ENCODE results near the gene P3H2. TPM values are rescaled to one million over a fixed set of nuclear protein-coding genes. Genes with fewer than 3 reads are reported as not detected.

Gene P3H2
- total RNA-seq, 1 donor from 2014 or later: not detected

DNA sequence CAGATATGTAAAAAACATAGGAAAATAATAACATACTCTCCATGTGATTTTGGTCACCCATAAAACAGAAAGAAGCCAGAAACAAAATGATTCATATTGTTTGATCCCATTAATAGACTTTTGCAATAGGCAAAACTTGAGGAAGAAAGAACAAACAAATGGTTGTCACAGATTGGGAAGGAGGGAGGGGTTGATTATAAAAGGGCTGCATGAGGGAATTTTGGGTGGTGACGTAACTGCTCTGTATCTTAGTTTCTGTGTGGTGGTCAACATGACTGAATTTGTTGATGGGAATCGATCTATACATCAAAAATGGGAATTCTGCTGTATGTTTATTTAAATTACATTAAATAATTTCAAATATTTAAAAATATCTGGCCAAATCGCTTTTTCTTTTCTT, 86.3 kb downstream of the P3H2 start:
- peaks cover 2% of the 10 kb centered on the region for H3K27me3 Mint-ChIP-seq (ENCODE audit: insufficient read depth)

DNA sequence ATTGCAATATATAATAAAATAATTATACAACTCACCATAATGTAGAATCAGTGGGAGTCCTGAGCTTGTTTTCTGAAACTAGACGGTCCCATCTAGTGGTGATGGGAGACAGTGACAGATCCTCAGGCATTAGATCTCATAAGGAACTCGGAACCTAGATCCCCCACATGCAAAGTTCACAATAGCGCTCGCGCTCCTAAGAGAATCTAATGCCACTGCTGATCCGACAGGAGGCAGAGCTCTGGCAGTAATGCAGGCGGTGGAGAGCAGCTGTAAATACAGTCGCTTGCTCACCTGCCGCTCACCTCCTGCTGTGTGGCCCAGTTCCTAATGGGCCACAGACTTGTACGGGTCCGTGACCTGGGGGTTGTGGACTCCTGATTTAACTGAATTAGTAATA, 87.8 kb downstream of the P3H2 start:
- intact Hi-C loops (cut with micrococcal nuclease): no loop called here
- Mint-ChIP-seq H3K4me1 (ENCODE audit: low read depth) (no peaks in the 10 kb centered on the region), H3K4me3 (no peak overlapping the region), H3K9me3 (no peaks in the 10 kb centered on the region), H3K27ac (no peak overlapping the region), H3K36me3 (ENCODE audit: low read depth) (no peaks in the 10 kb centered on the region), H3K27me3 (ENCODE audit: insufficient read depth) (peaks cover 3% of the 10 kb centered on the region)
- no peak for DNase-seq (ENCODE audit: low spot score)

More for the DNA sequence above, 86.3 kb downstream of the P3H2 start:
- no peak for DNase-seq (ENCODE audit: low spot score)
- intact Hi-C loops (cut with micrococcal nuclease): no loop called here
- Mint-ChIP-seq H3K4me1 (ENCODE audit: low read depth) (no peaks in the 10 kb centered on the region), H3K36me3 (ENCODE audit: low read depth) (no peaks in the 10 kb centered on the region), H3K9me3 (no peaks in the 10 kb centered on the region), H3K27ac (no peak overlapping the region), H3K4me3 (no peak overlapping the region)

DNA sequence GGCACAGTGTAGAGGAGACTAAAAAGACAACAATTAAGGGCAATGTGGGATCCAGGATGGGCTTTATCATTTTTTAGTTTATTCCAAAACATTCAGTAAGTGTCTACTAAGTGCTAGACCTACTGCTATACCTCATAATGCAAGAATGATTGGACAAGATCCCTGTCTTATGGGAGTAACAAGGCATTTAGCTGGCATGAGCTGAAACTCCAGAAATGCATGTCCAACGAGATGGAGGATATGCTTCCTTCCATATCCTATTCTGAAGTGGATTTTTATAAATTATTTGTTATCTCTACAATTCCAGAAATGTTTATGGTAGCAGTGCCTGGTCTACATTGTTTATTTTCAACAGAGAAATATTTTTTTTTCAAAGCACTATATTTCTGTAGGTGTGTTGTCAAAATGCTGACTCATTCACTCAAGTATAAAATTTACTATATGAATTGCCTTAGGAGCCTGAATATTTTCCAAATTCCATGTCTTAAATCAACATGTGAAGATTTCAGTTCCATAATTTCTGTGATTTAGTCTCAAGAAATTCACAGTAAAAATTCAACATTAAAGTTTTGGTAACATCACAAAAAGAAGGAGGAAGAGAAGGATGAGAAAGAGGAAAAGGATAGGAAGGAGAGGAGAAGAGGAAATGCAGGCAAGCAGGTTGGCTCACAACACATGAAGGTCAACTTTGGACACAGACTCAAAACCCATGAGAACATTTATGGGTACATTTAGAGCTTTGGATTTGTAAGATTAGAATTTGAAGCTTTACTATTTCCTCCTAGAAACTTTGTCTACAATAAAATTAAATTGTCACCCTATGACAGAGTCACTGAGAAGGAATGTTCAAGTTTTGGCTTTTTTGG, 88.6 kb downstream of the P3H2 start:
- H3K4me3 Mint-ChIP-seq: no peak overlapping the region

DNA sequence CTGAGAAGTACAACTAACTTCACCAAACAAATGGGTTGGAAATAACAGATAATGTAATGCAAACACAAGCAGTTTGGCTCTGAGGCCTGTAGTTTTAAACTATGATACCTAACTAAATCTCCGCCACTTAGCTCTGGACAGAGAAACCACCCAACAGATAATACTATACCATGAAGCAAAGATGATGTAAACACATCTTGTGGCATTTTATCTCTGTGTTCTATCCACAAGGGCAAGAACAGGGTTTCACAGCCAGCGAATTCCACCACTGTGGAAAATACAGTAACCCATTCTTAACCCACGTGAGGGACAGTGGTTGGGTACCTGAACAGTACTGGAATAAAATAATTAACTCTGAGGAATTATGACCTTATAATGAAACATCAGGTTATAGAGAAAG, 93.6 kb downstream of the P3H2 start:
- no peak overlapping the region for H3K27ac Mint-ChIP-seq
- H3K4me3 Mint-ChIP-seq: no peak overlapping the region
- H3K9me3 Mint-ChIP-seq: no peaks in the 10 kb centered on the region
- DNase-seq (ENCODE audit: low spot score): no peak
- intact Hi-C loops (cut with micrococcal nuclease): no loop called here
- H3K4me1 Mint-ChIP-seq (ENCODE audit: low read depth): no peaks in the 10 kb centered on the region
- peaks cover 4% of the 10 kb centered on the region for H3K27me3 Mint-ChIP-seq (ENCODE audit: insufficient read depth)
- H3K36me3 Mint-ChIP-seq (ENCODE audit: low read depth): no peaks in the 10 kb centered on the region

More for the DNA sequence above, 88.6 kb downstream of the P3H2 start:
- intact Hi-C loops (cut with micrococcal nuclease): no loop called here
- H3K27me3 Mint-ChIP-seq (ENCODE audit: insufficient read depth): peaks cover 6% of the 10 kb centered on the region
- no peaks in the 10 kb centered on the region for H3K4me1 Mint-ChIP-seq (ENCODE audit: low read depth)
- no peaks in the 10 kb centered on the region for H3K9me3 Mint-ChIP-seq
- no peaks in the 10 kb centered on the region for H3K36me3 Mint-ChIP-seq (ENCODE audit: low read depth)
- H3K27ac Mint-ChIP-seq: no peak overlapping the region
- no peak for DNase-seq (ENCODE audit: low spot score)

DNA sequence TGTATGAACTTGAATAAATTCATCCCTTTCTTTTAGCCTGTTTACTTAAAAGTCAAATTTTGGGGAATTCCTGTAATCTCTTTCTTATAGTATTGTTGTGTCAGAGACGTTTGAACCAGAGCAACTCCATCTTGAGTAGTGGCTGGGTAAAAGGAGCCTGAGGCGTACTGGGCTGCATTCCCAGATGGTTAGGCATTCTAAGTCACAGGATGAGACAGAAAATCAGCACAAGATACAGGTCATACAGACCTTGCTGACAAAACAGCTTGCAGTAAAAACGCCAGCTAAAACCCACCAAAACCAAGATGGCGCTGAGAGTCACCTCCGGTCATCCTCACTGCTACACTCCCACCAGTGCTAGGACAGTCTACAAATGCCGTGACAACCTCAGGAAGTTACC, 94.5 kb downstream of the P3H2 start:
- Mint-ChIP-seq H3K27ac (no peak overlapping the region), H3K27me3 (ENCODE audit: insufficient read depth) (peaks cover 4% of the 10 kb centered on the region), H3K4me3 (no peak overlapping the region), H3K4me1 (ENCODE audit: low read depth) (no peaks in the 10 kb centered on the region), H3K9me3 (no peaks in the 10 kb centered on the region), H3K36me3 (ENCODE audit: low read depth) (no peaks in the 10 kb centered on the region)
- intact Hi-C loops (cut with micrococcal nuclease): no loop called here
- DNase-seq (ENCODE audit: low spot score): no peak

DNA sequence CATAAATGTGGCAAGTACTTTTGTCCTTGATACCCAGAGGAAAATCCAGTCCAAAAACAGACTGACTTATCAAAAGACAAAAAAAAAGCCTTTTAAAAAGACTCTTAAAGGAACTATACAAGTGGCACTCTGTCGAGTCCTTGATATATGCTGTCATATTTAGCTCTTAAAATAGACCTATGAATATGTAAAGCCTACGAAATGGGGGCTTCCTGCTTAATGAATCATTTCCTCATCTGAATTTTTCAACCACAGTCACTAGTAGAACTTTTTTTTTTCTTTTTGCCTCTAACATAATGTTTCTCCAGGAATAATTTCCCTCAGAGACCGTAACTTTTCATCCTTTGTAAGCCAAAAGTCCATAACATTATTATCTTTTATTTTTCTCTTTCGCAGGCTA, 95.8 kb downstream of the P3H2 start:
- H3K4me1 Mint-ChIP-seq (ENCODE audit: low read depth): no peaks in the 10 kb centered on the region
- no peak overlapping the region for H3K4me3 Mint-ChIP-seq
- H3K27me3 Mint-ChIP-seq (ENCODE audit: insufficient read depth): peaks cover 4% of the 10 kb centered on the region
- DNase-seq (ENCODE audit: low spot score): no peak
- no peaks in the 10 kb centered on the region for H3K9me3 Mint-ChIP-seq
- intact Hi-C loops (cut with micrococcal nuclease): no loop called here
- no peaks in the 10 kb centered on the region for H3K36me3 Mint-ChIP-seq (ENCODE audit: low read depth)
- no peak overlapping the region for H3K27ac Mint-ChIP-seq

DNA sequence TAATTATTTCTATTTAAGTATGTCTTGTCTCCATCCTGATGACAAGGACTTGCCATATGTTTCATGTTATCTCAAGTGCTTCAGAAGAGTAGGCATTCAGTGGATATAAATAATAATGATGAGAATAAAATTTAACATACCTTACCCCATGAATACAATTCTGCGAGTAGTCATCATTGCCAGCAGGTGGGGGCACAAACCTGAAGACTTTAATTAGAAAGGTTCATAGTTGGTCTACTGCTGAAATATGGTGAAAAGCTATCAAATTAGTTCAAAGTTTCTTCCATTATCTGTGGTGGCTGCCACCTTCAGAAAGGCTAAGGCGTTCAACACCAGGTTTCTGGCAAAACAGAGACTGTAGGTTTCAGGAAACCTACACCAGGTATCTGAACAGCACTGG, 100.9 kb downstream of the P3H2 start:
- Mint-ChIP-seq H3K9me3 (no peaks in the 10 kb centered on the region), H3K27me3 (ENCODE audit: insufficient read depth) (peaks cover 2% of the 10 kb centered on the region), H3K4me1 (ENCODE audit: low read depth) (no peaks in the 10 kb centered on the region), H3K4me3 (no peak overlapping the region), H3K36me3 (ENCODE audit: low read depth) (no peaks in the 10 kb centered on the region), H3K27ac (no peak overlapping the region)
- no peak for DNase-seq (ENCODE audit: low spot score)
- intact Hi-C loops (cut with micrococcal nuclease): no loop called here

DNA sequence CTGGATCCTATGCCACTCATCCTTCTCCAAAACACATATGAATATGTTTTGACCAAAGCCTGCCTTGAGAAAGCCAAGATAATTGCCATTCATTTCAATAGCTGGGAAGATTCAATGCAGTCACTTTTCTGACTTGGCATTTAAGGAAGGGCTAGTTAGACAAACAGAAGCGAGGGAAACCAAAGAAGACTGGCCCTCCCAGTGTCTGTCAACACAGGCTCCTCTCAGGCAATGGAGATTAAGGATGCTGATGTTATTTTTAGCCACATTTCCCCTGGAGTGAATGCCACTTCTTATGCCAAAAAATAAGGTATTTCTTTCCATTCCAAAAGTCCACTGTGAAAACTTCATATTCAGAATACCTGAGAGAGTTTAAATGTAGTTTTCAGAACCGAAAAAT, 101.7 kb downstream of the P3H2 start:
- Mint-ChIP-seq H3K27me3 (ENCODE audit: insufficient read depth) (peaks cover 2% of the 10 kb centered on the region), H3K4me3 (no peak overlapping the region), H3K4me1 (ENCODE audit: low read depth) (no peaks in the 10 kb centered on the region), H3K27ac (no peak overlapping the region), H3K36me3 (ENCODE audit: low read depth) (no peaks in the 10 kb centered on the region), H3K9me3 (no peaks in the 10 kb centered on the region)
- intact Hi-C loops (cut with micrococcal nuclease): no loop called here
- DNase-seq (ENCODE audit: low spot score): no peak

DNA sequence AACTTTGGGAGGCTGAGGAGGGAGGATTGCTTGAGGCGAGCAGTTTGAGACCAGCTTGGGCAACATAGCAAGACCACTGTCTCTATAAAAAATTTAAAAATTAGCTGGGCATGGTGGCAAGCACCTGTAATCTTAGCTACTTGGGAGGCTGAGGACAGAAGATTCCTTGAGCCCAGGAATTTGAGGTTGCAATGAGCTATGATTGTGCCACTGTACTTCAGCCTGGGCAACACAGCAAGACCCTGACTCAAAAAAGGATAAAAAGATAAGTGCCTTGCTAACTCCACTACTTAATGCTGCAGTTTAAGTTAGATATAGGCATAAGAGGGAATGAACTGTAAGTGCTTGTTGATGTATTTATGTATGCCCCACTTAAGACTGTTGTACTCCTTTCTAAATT, 102.2 kb downstream of the P3H2 start:
- Mint-ChIP-seq H3K4me3 (no peak overlapping the region), H3K36me3 (ENCODE audit: low read depth) (no peaks in the 10 kb centered on the region), H3K27ac (no peak overlapping the region), H3K9me3 (no peaks in the 10 kb centered on the region), H3K4me1 (ENCODE audit: low read depth) (no peaks in the 10 kb centered on the region), H3K27me3 (ENCODE audit: insufficient read depth) (peaks cover 2% of the 10 kb centered on the region)
- DNase-seq (ENCODE audit: low spot score): no peak
- intact Hi-C loops (cut with micrococcal nuclease): no loop called here

DNA sequence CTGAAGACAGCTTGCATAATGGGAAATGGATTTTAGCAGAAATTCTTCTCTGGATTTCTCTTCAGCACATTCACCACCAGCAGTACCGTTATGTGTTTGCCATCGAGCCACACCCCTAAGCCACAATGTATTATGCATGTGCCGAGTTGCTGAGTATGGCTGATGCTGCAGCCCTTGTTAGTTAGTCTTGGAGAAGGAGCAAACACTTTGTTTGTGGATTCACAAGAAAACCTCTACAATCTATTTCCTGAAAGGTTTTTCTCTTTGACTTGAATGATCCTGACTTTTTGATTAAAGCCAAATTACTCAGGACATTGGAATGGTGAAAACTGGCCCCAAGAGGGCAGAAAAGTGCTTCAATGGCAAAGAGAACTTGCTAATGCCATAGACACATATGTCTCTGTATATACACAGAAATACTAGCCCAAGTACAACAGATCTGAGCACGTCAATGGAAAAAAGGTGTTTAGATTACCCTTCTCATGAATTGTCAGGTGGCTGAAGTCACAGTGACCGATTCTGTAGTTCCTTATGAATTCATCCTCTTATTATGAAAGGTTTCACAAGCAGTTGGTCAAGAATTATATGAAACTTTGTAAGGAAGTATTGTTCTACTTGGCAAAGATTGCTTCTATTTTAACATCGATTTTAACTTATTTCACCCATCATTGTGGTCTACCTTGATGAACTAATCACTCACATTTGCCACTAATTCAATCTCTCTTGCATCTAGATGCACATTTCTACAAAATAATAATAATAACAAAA, 103.0 kb downstream of the P3H2 start:
- Mint-ChIP-seq H3K4me1 (ENCODE audit: low read depth) (no peaks in the 10 kb centered on the region), H3K36me3 (ENCODE audit: low read depth) (no peaks in the 10 kb centered on the region), H3K9me3 (no peaks in the 10 kb centered on the region), H3K4me3 (no peak overlapping the region), H3K27ac (no peak overlapping the region), H3K27me3 (ENCODE audit: insufficient read depth) (peaks cover 2% of the 10 kb centered on the region)
- intact Hi-C loops (cut with micrococcal nuclease): no loop called here
- DNase-seq (ENCODE audit: low spot score): no peak

DNA sequence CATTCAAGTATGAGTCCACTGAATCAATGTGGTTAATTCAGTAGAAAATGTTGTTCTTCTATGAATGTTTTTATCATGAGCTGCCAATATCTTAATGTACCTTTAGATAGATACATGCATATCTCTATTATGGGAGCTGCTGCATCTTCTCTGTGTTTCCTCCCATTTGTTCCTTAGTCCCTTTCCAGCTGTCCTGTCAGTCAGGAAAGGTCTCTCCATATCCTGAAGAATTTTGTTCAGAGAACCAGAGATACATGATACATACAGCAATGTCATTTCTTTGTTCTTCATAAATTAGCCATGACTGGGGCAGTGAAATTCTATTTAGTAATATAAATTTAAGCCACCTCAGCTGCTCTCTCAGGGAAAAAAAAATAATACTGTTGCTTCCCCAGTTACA, 103.7 kb downstream of the P3H2 start:
- intact Hi-C loops (cut with micrococcal nuclease): no loop called here
- Mint-ChIP-seq H3K9me3 (no peaks in the 10 kb centered on the region), H3K27ac (no peak overlapping the region), H3K36me3 (ENCODE audit: low read depth) (no peaks in the 10 kb centered on the region), H3K4me1 (ENCODE audit: low read depth) (no peaks in the 10 kb centered on the region), H3K4me3 (no peak overlapping the region), H3K27me3 (ENCODE audit: insufficient read depth) (peaks cover 2% of the 10 kb centered on the region)
- DNase-seq (ENCODE audit: low spot score): no peak

DNA sequence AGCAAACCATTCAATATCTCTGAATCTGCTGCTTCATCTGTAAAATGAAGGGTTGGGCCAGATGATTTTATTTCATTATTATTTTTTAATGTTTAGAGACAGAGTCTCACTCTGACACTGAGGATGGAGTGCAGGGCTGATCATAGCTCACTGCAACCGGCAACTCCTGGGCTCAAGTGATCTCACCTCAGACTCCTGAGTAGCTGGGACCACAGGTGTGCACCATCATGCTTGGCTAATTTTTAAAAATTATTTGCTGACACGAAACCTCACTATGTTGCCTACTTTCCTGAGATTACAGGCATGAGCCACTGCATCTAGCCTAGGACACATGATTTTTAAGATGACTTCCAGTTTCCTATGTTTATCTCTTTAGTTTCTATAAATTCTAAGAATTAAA, 105.8 kb downstream of the P3H2 start:
- no peak overlapping the region for H3K4me3 Mint-ChIP-seq
- H3K36me3 Mint-ChIP-seq (ENCODE audit: low read depth): no peaks in the 10 kb centered on the region
- H3K27me3 Mint-ChIP-seq (ENCODE audit: insufficient read depth): peaks cover 2% of the 10 kb centered on the region
- H3K27ac Mint-ChIP-seq: no peak overlapping the region
- intact Hi-C loops (cut with micrococcal nuclease): no loop called here
- H3K4me1 Mint-ChIP-seq (ENCODE audit: low read depth): no peaks in the 10 kb centered on the region
- no peak for DNase-seq (ENCODE audit: low spot score)
- H3K9me3 Mint-ChIP-seq: no peaks in the 10 kb centered on the region
